Bronchial epithelial cell (primary cell): Measurements from ENCODE around the gene CD59. TPM values are rescaled to one million over a fixed set of nuclear protein-coding genes. Genes with fewer than 3 reads are reported as not detected.
A peak's percentile ranks its signal among the peaks of the same experiment; 100 is the strongest.

Experiments used
- DNase-seq: peaks from one replicate; pipeline ENCODE4 v3.0.0-alpha.2; 2010; ENCODE audit warnings: low read depth
- FAIRE-seq: peaks from 2 replicates; lab custom pipeline; 2011; peaks lifted over from hg19 to GRCh38; lab: Jason Lieb, UNC
- H3K27me3 ChIP-seq: 2 replicates; pipeline ENCODE4 v1.5.1; 2011; ENCODE audit warnings: low read length; ENCODE audit not compliant: control insufficient read depth, insufficient read depth
- H3K36me3 ChIP-seq: 2 replicates; pipeline ENCODE4 v1.5.1; 2011; ENCODE audit warnings: low read length; ENCODE audit not compliant: control insufficient read depth, insufficient read depth
- H3K4me3 ChIP-seq: 2 replicates; pipeline ENCODE4 v1.5.1; 2011; ENCODE audit warnings: mild to moderate bottlenecking, low read depth, low read length, control low read depth
- total RNA-seq: library from RNA; depleted of rRNA; stranded (reverse); fragments of >200 nt; gene quantifications from 2 replicates; pipeline ENCODE4 v1.2.1, GENCODE V29; 2014
- TF ChIP-seq, protein P1 (sequence below): IDR thresholded peaks from 2 replicates; pipeline ENCODE4 v1.5.1; 2011; ENCODE audit warnings: mild to moderate bottlenecking, moderate library complexity, low read length, control low read depth, inconsistent platforms; ENCODE audit not compliant: insufficient read depth, severe bottlenecking

The CD59 gene
- total RNA-seq, 1 donor from 2014 or later, result 193 TPM

DNA sequence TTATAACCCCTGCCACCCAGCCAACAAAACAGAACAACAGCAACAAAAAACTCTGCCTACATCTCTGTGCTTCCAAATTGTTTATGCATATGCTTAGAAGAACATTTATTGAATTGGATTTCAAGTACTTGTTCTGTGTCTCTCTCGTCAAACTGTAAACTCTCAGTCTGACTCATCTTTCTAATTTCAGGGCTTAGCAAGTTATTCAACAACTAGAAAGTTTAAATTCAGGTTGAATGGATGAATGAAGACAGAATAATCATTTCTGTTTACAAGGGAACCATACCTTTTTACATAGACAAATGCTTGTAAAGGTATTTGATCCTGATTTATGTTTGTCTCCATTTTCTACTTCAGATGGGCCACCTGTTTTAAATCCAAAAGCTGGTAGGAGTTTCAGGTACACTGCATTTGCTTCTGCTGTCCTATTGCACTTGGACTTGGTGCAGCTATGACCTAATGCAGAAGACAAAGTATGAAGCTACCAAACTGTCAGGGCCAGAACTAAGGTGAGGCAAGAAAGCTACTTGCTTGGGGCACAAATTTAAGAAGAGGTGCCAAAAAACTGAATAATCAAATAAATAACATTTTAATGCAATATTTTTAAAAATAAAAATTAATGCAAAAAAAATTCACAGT lies 39.7 kb upstream of the CD59 start:
- H3K27me3 ChIP-seq, result peaks cover 2% of the 10 kb centered on the region
- FAIRE-seq (no peak), DNase-seq (peak; percentile 34)
- TF ChIP-seq, protein P1, sequence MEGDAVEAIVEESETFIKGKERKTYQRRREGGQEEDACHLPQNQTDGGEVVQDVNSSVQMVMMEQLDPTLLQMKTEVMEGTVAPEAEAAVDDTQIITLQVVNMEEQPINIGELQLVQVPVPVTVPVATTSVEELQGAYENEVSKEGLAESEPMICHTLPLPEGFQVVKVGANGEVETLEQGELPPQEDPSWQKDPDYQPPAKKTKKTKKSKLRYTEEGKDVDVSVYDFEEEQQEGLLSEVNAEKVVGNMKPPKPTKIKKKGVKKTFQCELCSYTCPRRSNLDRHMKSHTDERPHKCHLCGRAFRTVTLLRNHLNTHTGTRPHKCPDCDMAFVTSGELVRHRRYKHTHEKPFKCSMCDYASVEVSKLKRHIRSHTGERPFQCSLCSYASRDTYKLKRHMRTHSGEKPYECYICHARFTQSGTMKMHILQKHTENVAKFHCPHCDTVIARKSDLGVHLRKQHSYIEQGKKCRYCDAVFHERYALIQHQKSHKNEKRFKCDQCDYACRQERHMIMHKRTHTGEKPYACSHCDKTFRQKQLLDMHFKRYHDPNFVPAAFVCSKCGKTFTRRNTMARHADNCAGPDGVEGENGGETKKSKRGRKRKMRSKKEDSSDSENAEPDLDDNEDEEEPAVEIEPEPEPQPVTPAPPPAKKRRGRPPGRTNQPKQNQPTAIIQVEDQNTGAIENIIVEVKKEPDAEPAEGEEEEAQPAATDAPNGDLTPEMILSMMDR, result no peak
- H3K36me3 ChIP-seq, result no peaks in the 10 kb centered on the region
- H3K4me3 ChIP-seq, result no peak overlapping the region

DNA sequence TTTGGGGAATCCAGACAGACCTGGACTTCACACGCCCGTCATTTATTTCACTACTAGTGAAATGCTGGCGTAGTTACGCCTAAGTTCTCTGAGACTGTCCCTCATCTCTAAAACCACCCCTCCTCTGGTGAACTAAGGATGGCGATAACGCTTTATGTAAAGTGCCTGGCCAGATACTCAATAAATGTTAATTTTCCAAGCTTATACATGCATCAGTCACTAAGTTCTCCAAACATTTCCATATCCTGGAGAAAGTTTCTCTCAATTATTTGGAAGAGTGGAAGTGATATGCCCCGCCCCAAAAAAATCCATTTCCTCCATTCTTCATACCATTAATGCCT lies 39.2 kb upstream of the CD59 start:
- Histone ChIP-seq H3K27me3 (peaks cover 2% of the 10 kb centered on the region), H3K36me3 (peaks cover under 1% of the 10 kb centered on the region), H3K4me3 (no peak overlapping the region)
- FAIRE-seq, result no peak
- TF ChIP-seq, protein P1, result no peak
- no peak for DNase-seq

DNA sequence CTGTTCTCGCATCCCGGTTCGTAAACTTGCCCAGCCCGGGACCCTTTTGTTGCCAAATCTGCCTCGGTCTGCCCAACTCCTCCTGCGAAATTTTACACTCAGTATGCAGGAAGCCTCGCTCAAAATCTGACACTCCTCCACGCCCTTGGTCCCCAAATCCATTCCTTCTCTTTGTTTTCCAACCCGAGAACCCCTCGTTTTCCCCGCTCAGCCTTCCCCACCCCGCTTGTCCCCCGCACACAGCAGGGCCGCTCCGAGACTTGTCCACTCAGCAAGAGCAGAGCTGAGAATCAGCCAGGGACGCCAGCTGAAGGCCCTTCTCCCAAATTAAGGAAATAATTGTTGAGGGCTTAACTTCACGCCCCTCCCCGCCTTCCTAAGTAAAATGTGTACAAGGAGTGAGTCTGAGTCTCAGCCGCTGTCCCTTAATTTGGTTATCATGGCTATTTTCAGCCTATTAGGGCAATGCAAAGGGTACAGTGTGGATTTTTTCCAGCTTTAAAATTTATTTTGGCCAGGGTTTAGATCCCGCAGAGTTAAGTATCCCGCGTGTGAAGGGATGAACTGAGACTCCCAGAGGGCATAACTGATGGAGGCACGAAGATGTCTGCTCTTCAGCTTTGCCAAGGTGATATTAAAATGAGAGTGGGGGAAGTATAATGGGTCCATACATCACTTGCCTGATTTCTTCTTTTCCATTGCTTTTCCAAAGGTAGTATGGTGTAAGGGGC lies 38.7 kb upstream of the CD59 start:
- Histone ChIP-seq H3K4me3 (peak overlapping the region; percentile 90), H3K27me3 (peaks cover 2% of the 10 kb centered on the region), H3K36me3 (peaks cover 1% of the 10 kb centered on the region)
- FAIRE-seq (no peak), DNase-seq (no peak)
- TF ChIP-seq, protein P1, result no peak

DNA sequence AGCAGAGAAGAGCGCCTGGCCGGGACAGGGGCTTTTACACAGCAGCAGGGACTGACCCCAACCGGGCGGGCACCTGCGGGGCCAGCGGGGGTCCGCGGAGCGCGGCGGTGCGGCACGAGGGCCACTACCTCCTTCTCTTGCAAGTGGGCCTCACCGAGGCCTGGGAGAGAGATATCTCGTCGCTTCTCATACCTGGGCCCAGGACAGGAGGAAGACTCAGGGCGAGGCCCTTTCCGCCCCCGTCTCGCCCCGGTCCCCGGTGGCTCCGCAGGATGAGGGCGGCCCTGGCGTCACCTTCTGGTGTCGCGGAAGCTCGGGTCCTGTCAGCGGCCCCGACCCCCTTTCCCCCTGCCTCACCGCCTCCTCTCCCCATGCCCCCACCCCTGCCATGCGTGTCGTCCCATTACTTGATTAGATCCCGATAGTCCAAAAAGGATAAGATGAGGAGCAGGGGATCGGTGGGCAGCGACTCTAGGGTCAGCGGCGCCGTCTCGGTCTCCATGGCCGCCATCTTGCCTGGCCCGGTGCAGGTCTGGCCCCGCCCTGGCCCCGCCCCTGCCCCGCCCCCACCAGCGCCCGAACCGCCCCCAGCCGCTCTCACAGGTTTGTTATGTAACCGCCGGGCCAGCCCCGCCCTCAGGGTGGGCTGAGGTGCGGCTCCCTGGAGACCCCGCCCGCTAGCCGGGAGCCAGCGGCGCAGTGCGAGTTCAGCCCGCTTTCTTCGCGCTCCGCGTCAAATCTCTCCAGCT lies 37.9 kb upstream of the CD59 start, which contains the start of gene FBXO3:
TSS of gene FBXO3 (minus strand) at position 534 of the 749 bp plus-strand sequence. CDS start at position 511, 23 bp downstream.
- no peak for FAIRE-seq
- peaks cover 1% of the 10 kb centered on the region for H3K36me3 ChIP-seq
- DNase-seq, result peak; percentile 60
- H3K4me3 ChIP-seq, result peak within 1 kb of the TSS; percentile 90
- TF ChIP-seq, protein P1, result no peak
- peaks cover under 1% of the 10 kb centered on the region for H3K27me3 ChIP-seq

DNA sequence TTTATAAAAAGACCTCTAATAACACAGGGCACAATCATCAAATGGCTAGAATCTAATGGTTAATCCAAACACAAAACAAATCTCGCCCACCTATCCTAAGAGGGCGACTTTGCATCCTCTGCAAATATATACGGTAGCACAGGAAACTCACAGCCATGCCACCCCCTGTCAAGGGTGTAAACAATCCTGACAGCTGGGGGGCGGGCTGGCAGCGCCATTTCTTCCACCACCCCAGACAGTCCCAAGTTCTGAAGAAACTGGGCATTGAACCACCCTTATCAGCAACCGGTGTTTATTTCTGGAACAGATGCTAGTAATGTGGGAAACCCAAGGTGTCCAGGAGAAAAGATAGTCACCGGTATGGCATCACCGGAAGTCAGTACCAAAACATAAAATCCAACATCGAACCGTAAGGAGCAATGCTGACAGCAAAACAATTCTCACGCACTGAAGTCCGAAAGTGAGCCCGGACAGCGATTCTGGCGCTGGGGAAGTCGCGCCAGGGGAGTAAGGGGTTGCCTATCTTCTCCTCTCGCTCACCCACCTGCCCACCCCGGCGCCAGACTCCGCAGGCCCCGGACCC lies 37.3 kb upstream of the CD59 start:
- TF ChIP-seq, protein P1, result no peak
- H3K36me3 ChIP-seq, result peaks cover 4% of the 10 kb centered on the region
- H3K4me3 ChIP-seq, result peak overlapping the region; percentile 90
- FAIRE-seq (no peak), DNase-seq (peak; percentile 27)
- H3K27me3 ChIP-seq, result no peaks in the 10 kb centered on the region
